AG04449 (cell line): ENCODE results near the gene TRIM45.

Experiments
- CTCF ChIA-PET: fragments of 350-600 bp; formaldehyde crosslinking; extraction: SDS; loops from one replicate; lab custom pipeline; 2021; ENCODE audit warnings: antibody characterized with exemption; lab: Yijun Ruan, JAX
- POLR2A ChIA-PET: fragments of 400-600, 350-600 bp; formaldehyde crosslinking; extraction: SDS; loops from one replicate; lab custom pipeline; 2020; ENCODE audit warnings: antibody characterized with exemption, inconsistent platforms; lab: Yijun Ruan, JAX
- DNase-seq: peaks from one replicate; pipeline ENCODE4 v3.0.0-alpha.2; 2010; ENCODE audit warnings: low read depth, low spot score
- H3K4me3 ChIP-seq: 2 replicates; pipeline ENCODE4 v1.5.1; 2011; ENCODE audit warnings: low read depth, mild to moderate bottlenecking, control low read depth, low read length
- TF ChIP-seq, protein P1 (sequence below): IDR thresholded peaks from one replicate; pipeline ENCODE4 v1.5.1; 2011; ENCODE audit warnings: mild to moderate bottlenecking, moderate library complexity, low read length, control low read depth, inconsistent platforms; ENCODE audit not compliant: insufficient read depth; ENCODE audit errors: missing control alignments

The TRIM45 gene

GRCh38 chr1:117098287-117098890 is 23.2 kb downstream of the TRIM45 start:
- CTCF ChIA-PET, result interaction anchor here (0.6 to 14.7 kb wide), 4 partner anchors 16 to 31 kb away, joined by 3 to 171 read pairs (median 6); no protein-coding TSS in a partner anchor
- TF ChIP-seq, protein P1, sequence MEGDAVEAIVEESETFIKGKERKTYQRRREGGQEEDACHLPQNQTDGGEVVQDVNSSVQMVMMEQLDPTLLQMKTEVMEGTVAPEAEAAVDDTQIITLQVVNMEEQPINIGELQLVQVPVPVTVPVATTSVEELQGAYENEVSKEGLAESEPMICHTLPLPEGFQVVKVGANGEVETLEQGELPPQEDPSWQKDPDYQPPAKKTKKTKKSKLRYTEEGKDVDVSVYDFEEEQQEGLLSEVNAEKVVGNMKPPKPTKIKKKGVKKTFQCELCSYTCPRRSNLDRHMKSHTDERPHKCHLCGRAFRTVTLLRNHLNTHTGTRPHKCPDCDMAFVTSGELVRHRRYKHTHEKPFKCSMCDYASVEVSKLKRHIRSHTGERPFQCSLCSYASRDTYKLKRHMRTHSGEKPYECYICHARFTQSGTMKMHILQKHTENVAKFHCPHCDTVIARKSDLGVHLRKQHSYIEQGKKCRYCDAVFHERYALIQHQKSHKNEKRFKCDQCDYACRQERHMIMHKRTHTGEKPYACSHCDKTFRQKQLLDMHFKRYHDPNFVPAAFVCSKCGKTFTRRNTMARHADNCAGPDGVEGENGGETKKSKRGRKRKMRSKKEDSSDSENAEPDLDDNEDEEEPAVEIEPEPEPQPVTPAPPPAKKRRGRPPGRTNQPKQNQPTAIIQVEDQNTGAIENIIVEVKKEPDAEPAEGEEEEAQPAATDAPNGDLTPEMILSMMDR, result no peak
- H3K4me3 ChIP-seq, result no peak overlapping the region
- POLR2A ChIA-PET, result no interaction called here
- no peak for DNase-seq

DNA sequence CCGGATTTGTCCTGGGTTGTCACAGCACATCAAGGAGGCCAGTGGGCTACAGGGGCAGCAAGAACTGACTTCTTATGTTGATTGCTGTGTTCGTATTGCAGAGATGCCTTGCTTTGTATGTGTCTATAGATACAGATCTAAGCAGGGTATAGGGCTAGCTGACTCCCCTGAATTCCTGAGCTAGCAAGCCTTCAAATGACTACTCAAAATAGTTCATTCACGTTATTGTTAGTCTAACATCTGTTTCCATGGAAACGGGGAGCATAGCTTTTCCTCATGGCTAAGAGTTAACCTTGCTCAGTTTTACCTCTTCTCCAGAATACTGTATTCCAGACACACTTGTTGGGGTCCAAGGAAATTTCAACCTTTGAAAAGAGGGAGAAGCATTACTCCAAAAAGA is 24.1 kb downstream of the TRIM45 start:
- ChIA-PET CTCF (interaction anchor here (1.7 to 14.7 kb wide), 3 partner anchors 22 to 28 kb away, joined by 6 to 171 read pairs (median 9); no protein-coding TSS in a partner anchor), POLR2A (no interaction called here)
- TF ChIP-seq, protein P1, result no peak
- H3K4me3 ChIP-seq, result no peak overlapping the region
- peak; percentile 60 for DNase-seq

- TF ChIP-seq, protein P1, result no peak
- no peak for DNase-seq
- ChIA-PET POLR2A (no interaction called here), CTCF (interaction anchor here (1.7 to 14.7 kb wide), 3 partner anchors 23 to 29 kb away, joined by 6 to 171 read pairs (median 65); no protein-coding TSS in a partner anchor)
- H3K4me3 ChIP-seq, result no peak overlapping the region
These were observed 24.6 kb downstream of the TRIM45 start for GRCh38 chr1:117096951-117097408.

DNA sequence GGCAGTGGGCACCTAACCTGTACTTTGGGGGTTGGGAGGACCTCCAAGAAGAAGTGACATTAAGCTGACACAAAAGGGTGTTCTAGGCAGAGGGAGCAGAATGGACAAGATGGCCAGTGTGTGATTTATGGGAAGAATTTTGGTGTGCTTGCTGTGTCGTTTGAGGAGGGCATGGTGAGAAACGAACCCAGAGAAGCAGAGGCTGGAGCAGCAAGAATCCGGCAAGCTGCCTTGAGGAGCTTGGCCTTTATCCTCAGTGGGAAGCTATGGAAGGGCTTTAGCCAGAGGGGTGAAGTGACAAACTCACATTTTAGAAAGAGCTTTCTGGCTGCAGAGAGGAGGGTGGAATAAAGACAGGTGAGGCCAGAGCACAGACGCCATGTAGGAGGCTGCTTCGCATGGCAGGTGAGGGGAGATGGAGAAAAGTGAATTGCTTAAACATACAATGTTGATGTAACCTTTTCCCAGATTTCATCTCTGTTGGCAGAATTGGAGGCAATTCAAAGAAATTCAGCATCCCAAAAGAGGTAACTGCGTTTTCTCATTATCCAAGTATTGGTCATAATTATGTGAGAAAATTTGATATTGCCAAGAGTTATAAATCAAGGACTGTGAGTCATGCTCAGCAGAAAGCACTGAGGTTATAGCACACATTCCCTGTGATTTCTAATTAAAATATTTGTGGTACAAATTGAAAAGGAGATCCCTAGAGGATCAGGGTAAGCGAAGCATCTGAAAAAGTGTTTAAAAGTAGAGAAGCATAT is 26.5 kb downstream of the TRIM45 start:
- TF ChIP-seq, protein P1, result no peak
- ChIA-PET POLR2A (no interaction called here), CTCF (interaction anchor here (0.7 to 14.7 kb wide), 10 partner anchors 12 to 190 kb away, joined by 3 to 171 read pairs (median 6); no protein-coding TSS in a partner anchor)
- DNase-seq, result peak; percentile 65
- H3K4me3 ChIP-seq, result no peak overlapping the region

DNA sequence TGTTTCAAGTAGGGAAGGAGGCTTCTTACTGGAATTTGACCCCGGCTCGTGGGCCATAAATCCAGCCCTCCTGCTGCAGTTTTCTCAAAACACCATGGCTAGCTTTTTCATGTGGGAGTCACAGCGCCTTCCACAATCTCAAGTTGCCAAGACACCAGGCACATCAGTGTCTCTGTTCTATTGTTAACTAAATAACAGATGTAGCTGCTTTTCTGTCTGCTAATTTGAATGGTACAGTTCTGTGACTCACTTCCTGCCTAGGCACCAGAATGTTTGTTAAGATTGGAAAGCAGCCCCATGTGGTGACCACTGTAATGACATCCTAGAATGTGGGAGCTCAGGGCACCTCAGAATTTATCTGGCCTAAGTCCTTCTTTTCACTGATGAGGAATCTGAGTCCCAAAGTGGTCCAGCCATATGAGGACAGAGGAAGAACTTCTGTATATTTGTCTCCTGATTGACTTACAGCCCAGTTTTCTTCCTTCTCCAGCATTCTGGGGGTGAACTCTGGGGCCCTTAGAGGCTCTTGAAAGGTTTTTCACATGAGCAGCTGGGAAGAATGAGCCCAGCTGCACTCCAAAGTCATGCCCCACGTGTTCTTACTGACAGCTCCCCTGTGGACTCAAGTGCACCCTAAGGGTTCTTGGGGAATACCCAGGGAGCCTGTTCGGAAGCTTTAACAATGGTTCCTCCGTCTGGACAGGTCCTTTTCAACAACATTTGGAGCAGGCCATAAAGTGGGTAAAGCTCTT is 27.5 kb downstream of the TRIM45 start:
- POLR2A ChIA-PET, result interaction anchor here (0.6 to 1.2 kb wide), 2 partner anchors 34 to 88 kb away, joined by 3 to 5 read pairs; partner anchors contain the start of gene TTF2
- TF ChIP-seq, protein P1, result peak; percentile 28
- no peak for DNase-seq
- CTCF ChIA-PET, result interaction anchor here (0.7 to 14.7 kb wide), 17 partner anchors 8 to 191 kb away, joined by 3 to 171 read pairs (median 7); no protein-coding TSS in a partner anchor
- H3K4me3 ChIP-seq, result no peak overlapping the region
